ENCODE data around the gene NOSTRIN.
A peak's percentile ranks its signal among the peaks of the same experiment; 100 is the strongest.

The NOSTRIN gene

DNA sequence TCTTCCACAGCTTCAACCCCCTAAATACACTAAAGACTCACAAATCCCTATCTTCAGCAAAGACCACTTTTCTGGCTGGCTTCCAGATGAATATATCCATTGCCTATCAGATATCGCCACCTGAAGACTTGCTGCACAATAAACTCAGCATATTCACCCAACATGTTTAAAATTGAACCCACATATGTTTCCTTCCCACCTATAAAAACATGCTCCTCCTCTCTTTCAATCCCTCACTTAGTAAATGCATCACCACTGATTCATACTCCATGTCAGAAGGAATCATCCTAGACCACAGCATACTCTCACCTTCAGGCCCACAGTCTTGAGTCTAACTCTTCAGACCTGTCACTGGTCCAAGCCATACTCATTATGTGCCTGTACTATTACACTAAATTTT, 82.5 kb downstream of the NOSTRIN start:
- Histone ChIP-seq H3K4me1 (ENCODE audit: insufficient read depth, insufficient read length) (no peaks in the 10 kb centered on the region), H3K9me3 (ENCODE audit: insufficient read depth, low read length) (no peaks in the 10 kb centered on the region), H3K9ac (ENCODE audit: insufficient read length, low read depth) (no peak overlapping the region), H3K27me3 (ENCODE audit: insufficient read depth, insufficient read length) (no peaks in the 10 kb centered on the region), H3K36me3 (ENCODE audit: insufficient read depth, insufficient read length, low read length) (peaks cover 37% of the 10 kb centered on the region), H3K4me3 (ENCODE audit: insufficient read length, low read depth) (no peak overlapping the region)
- TF ChIP-seq SUZ12 (IDR thresholded peaks at IDR 0.05; ENCODE audit: extremely low read depth, insufficient read depth, insufficient read length), result no peak
- TF ChIP-seq ZNF274 (IDR thresholded peaks at IDR 0.05; ENCODE audit: low read depth, low read length), result no peak
- no peak for TF ChIP-seq YY1 (IDR thresholded peaks at IDR 0.05; ENCODE audit: insufficient read depth, insufficient read length)
- no peak for DNase-seq (ENCODE audit: low read depth, low spot score)

- H3K4me1 ChIP-seq (ENCODE audit: insufficient read depth, insufficient read length), result no peaks in the 10 kb centered on the region
- peaks cover 7% of the 10 kb centered on the region for H3K27me3 ChIP-seq (ENCODE audit: insufficient read depth, insufficient read length)
- H3K9ac ChIP-seq (ENCODE audit: insufficient read length, low read depth), result peak overlapping the region; percentile 72
- TF ChIP-seq ZNF274 (IDR thresholded peaks at IDR 0.05; ENCODE audit: low read depth, low read length), result no peak
- TF ChIP-seq YY1 (IDR thresholded peaks at IDR 0.05; ENCODE audit: insufficient read depth, insufficient read length), result no peak
- no peak for TF ChIP-seq SUZ12 (IDR thresholded peaks at IDR 0.05; ENCODE audit: extremely low read depth, insufficient read depth, insufficient read length)
- no peak for DNase-seq (ENCODE audit: low read depth, low spot score)
- H3K36me3 ChIP-seq (ENCODE audit: insufficient read depth, insufficient read length, low read length), result peaks cover 34% of the 10 kb centered on the region
- peak overlapping the region; percentile 55 for H3K4me3 ChIP-seq (ENCODE audit: insufficient read length, low read depth)
- H3K9me3 ChIP-seq (ENCODE audit: insufficient read depth, low read length), result no peaks in the 10 kb centered on the region
These were observed 87.2 kb downstream of the NOSTRIN start for GRCh38 chr2:168889635-168890005.

DNA sequence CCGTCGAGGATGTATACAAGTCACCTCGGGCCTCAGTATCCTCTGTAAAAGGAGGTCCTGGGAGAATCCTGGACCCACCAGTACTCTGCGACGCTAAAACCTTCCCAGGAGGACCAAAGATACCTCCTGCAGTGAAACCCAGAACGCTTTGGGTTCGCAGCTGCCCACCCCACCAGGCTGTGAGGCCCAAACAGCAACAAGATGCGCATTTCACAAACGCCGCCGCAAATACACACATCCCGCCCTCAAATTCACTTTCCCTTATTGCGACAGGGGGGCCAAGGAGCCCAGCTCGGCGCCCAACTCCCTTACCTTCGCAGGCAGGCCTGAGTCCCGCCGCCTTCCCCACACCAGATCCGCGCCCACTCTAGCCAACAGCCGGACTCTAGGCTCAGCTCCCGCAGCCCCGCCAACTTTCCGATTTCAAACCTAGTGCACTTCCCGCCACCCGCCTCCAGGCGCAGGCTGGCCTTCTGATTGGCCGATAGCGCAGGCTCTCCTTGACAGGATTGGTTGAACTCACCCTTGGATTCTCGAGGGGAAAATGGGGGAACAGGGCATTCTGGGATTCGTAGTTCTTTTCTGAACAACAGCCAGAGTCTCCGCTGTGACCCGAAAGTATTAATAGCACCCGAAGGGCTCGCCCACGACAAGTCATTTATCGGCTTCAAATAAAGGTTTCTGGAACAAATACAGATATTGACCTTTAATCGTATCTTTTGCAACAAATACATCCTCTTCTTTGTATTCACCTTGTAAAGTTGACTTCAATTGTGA, 87.8 kb downstream of the NOSTRIN start, which contains the start of gene SPC25:
SPC25 (minus strand) TSS at position 425 of the 777 bp plus-strand sequence. CDS start 911 bp downstream, outside the sequence.
- Histone ChIP-seq H3K4me1 (ENCODE audit: insufficient read depth, insufficient read length) (no peaks in the 10 kb centered on the region), H3K36me3 (ENCODE audit: insufficient read depth, insufficient read length, low read length) (peaks cover 29% of the 10 kb centered on the region), H3K27me3 (ENCODE audit: insufficient read depth, insufficient read length) (peaks cover 7% of the 10 kb centered on the region), H3K4me3 (ENCODE audit: insufficient read length, low read depth) (peak within 1 kb of the TSS; percentile 55), H3K9me3 (ENCODE audit: insufficient read depth, low read length) (no peaks in the 10 kb centered on the region), H3K9ac (ENCODE audit: insufficient read length, low read depth) (peak within 1 kb of the TSS; percentile 72)
- DNase-seq (ENCODE audit: low read depth, low spot score), result peak; percentile 92
- TF ChIP-seq ZNF274 (IDR thresholded peaks at IDR 0.05; ENCODE audit: low read depth, low read length) (no peak), YY1 (IDR thresholded peaks at IDR 0.05; ENCODE audit: insufficient read depth, insufficient read length) (peak; percentile 51)

- Histone ChIP-seq H3K4me1 (ENCODE audit: insufficient read depth, insufficient read length) (no peaks in the 10 kb centered on the region), H3K4me3 (ENCODE audit: insufficient read length, low read depth) (no peak overlapping the region), H3K9ac (ENCODE audit: insufficient read length, low read depth) (no peak overlapping the region), H3K27me3 (ENCODE audit: insufficient read depth, insufficient read length) (peaks cover 7% of the 10 kb centered on the region), H3K36me3 (ENCODE audit: insufficient read depth, insufficient read length, low read length) (peaks cover 14% of the 10 kb centered on the region), H3K9me3 (ENCODE audit: insufficient read depth, low read length) (no peaks in the 10 kb centered on the region)
- no peak for TF ChIP-seq ZNF274 (IDR thresholded peaks at IDR 0.05; ENCODE audit: low read depth, low read length)
- no peak for TF ChIP-seq YY1 (IDR thresholded peaks at IDR 0.05; ENCODE audit: insufficient read depth, insufficient read length)
- no peak for TF ChIP-seq SUZ12 (IDR thresholded peaks at IDR 0.05; ENCODE audit: extremely low read depth, insufficient read depth, insufficient read length)
- DNase-seq (ENCODE audit: low read depth, low spot score), result no peak
These were observed 89.9 kb downstream of the NOSTRIN start for GRCh38 chr2:168892327-168892726.

DNA sequence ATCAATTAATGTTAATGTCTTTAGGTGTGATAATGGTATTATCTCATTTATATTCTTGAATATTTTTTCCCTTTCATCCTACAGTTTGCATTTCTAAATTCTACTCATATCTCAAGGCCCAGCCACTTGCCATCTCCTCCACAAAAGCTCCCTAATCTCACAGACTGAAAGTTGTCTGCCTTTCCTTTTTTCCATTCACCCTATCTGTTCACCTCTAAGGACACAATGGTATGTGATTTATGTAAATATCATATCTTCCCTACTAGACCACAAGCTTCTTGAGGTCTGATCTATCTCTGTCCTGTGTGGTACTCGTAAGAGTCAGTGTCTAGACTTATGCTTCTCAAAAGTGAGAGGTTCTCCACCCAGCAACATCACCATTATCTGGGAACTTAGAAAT, 91.7 kb downstream of the NOSTRIN start:
- TF ChIP-seq SUZ12 (IDR thresholded peaks at IDR 0.05; ENCODE audit: extremely low read depth, insufficient read depth, insufficient read length), result no peak
- no peak for TF ChIP-seq ZNF274 (IDR thresholded peaks at IDR 0.05; ENCODE audit: low read depth, low read length)
- TF ChIP-seq YY1 (IDR thresholded peaks at IDR 0.05; ENCODE audit: insufficient read depth, insufficient read length), result no peak
- no peaks in the 10 kb centered on the region for H3K36me3 ChIP-seq (ENCODE audit: insufficient read depth, insufficient read length, low read length)
- H3K9me3 ChIP-seq (ENCODE audit: insufficient read depth, low read length), result no peaks in the 10 kb centered on the region
- H3K9ac ChIP-seq (ENCODE audit: insufficient read length, low read depth), result no peak overlapping the region
- no peaks in the 10 kb centered on the region for H3K4me1 ChIP-seq (ENCODE audit: insufficient read depth, insufficient read length)
- H3K27me3 ChIP-seq (ENCODE audit: insufficient read depth, insufficient read length), result peaks cover 7% of the 10 kb centered on the region
- no peak for DNase-seq (ENCODE audit: low read depth, low spot score)
- H3K4me3 ChIP-seq (ENCODE audit: insufficient read length, low read depth), result no peak overlapping the region

GRCh38 chr2:168894720-168895119, 92.3 kb downstream of the NOSTRIN start:
- peaks cover 7% of the 10 kb centered on the region for H3K27me3 ChIP-seq (ENCODE audit: insufficient read depth, insufficient read length)
- H3K4me3 ChIP-seq (ENCODE audit: insufficient read length, low read depth), result no peak overlapping the region
- no peaks in the 10 kb centered on the region for H3K4me1 ChIP-seq (ENCODE audit: insufficient read depth, insufficient read length)
- TF ChIP-seq ZNF274 (IDR thresholded peaks at IDR 0.05; ENCODE audit: low read depth, low read length) (no peak), SUZ12 (IDR thresholded peaks at IDR 0.05; ENCODE audit: extremely low read depth, insufficient read depth, insufficient read length) (no peak)
- DNase-seq (ENCODE audit: low read depth, low spot score), result no peak
- H3K36me3 ChIP-seq (ENCODE audit: insufficient read depth, insufficient read length, low read length), result no peaks in the 10 kb centered on the region
- no peaks in the 10 kb centered on the region for H3K9me3 ChIP-seq (ENCODE audit: insufficient read depth, low read length)
- no peak overlapping the region for H3K9ac ChIP-seq (ENCODE audit: insufficient read length, low read depth)

- no peak overlapping the region for H3K9ac ChIP-seq (ENCODE audit: insufficient read length, low read depth)
- TF ChIP-seq YY1 (IDR thresholded peaks at IDR 0.05; ENCODE audit: insufficient read depth, insufficient read length), result no peak
- TF ChIP-seq ZNF274 (IDR thresholded peaks at IDR 0.05; ENCODE audit: low read depth, low read length), result no peak
- no peak for TF ChIP-seq SUZ12 (IDR thresholded peaks at IDR 0.05; ENCODE audit: extremely low read depth, insufficient read depth, insufficient read length)
- no peak overlapping the region for H3K4me3 ChIP-seq (ENCODE audit: insufficient read length, low read depth)
- peaks cover 5% of the 10 kb centered on the region for H3K27me3 ChIP-seq (ENCODE audit: insufficient read depth, insufficient read length)
- H3K9me3 ChIP-seq (ENCODE audit: insufficient read depth, low read length), result no peaks in the 10 kb centered on the region
- no peaks in the 10 kb centered on the region for H3K4me1 ChIP-seq (ENCODE audit: insufficient read depth, insufficient read length)
- no peak for DNase-seq (ENCODE audit: low read depth, low spot score)
- no peaks in the 10 kb centered on the region for H3K36me3 ChIP-seq (ENCODE audit: insufficient read depth, insufficient read length, low read length)
These were observed 93.3 kb downstream of the NOSTRIN start for GRCh38 chr2:168895771-168896170.

Measured in NT2/D1 (cell line).